ENCODE data around the gene HJV.

- TF ChIP-seq, protein P1, sequence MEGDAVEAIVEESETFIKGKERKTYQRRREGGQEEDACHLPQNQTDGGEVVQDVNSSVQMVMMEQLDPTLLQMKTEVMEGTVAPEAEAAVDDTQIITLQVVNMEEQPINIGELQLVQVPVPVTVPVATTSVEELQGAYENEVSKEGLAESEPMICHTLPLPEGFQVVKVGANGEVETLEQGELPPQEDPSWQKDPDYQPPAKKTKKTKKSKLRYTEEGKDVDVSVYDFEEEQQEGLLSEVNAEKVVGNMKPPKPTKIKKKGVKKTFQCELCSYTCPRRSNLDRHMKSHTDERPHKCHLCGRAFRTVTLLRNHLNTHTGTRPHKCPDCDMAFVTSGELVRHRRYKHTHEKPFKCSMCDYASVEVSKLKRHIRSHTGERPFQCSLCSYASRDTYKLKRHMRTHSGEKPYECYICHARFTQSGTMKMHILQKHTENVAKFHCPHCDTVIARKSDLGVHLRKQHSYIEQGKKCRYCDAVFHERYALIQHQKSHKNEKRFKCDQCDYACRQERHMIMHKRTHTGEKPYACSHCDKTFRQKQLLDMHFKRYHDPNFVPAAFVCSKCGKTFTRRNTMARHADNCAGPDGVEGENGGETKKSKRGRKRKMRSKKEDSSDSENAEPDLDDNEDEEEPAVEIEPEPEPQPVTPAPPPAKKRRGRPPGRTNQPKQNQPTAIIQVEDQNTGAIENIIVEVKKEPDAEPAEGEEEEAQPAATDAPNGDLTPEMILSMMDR (IDR thresholded peaks at IDR 0.05), result no peak
- no peak for TF ChIP-seq POLR2A (IDR thresholded peaks at IDR 0.05; ENCODE audit: low read depth)
- no peak for TF ChIP-seq EP300 (IDR thresholded peaks at IDR 0.05)
Measured at GRCh38 chr1:145986551-145986950, 35.0 kb downstream of the HJV start.
